Measurements from ENCODE around the gene NR1I2. TPM values are rescaled to one million over a fixed set of nuclear protein-coding genes. Genes with fewer than 3 reads are reported as not detected.

NR1I2 gene
- polyA plus RNA-seq, 4 donors, result 0.54 to 0.87 (median 0.65) TPM

- peak in 1 of 4 donors; percentile 22 for DNase-seq (ENCODE audit: low read depth in 4 of 4, low spot score in 3 of 4)
These were observed 3.1 kb upstream of the NR1I2 start for GRCh38 chr3:119778811-119779210.

GRCh38 chr3:119779731-119780383 lies 2.0 kb upstream of the NR1I2 start:
- DNase-seq (ENCODE audit: low read depth in 4 of 4, low spot score in 3 of 4), result no peak

- DNase-seq (ENCODE audit: low read depth in 4 of 4, low spot score in 3 of 4), result no peak
These were observed 559 bp downstream of the NR1I2 start for GRCh38 chr3:119782460-119782859.

GRCh38 chr3:119783255-119783654 lies 1.4 kb downstream of the NR1I2 start:
- DNase-seq (ENCODE audit: low read depth in 4 of 4, low spot score in 3 of 4), result no peak

GRCh38 chr3:119783883-119784282 lies 2.0 kb downstream of the NR1I2 start:
- no peak for DNase-seq (ENCODE audit: low read depth in 4 of 4, low spot score in 3 of 4)

- DNase-seq (ENCODE audit: low read depth in 4 of 4, low spot score in 3 of 4), result no peak
These were observed 4.5 kb downstream of the NR1I2 start for GRCh38 chr3:119786409-119786808.

- no peak for DNase-seq (ENCODE audit: low read depth in 4 of 4, low spot score in 3 of 4)
These were observed 8.5 kb downstream of the NR1I2 start for GRCh38 chr3:119790369-119790768.

GRCh38 chr3:119792270-119792669 lies 10.4 kb downstream of the NR1I2 start:
- no peak for DNase-seq (ENCODE audit: low read depth in 4 of 4, low spot score in 3 of 4)

GRCh38 chr3:119794401-119794800 lies 12.5 kb downstream of the NR1I2 start:
- DNase-seq (ENCODE audit: low read depth in 4 of 4, low spot score in 3 of 4), result no peak

- no peak for DNase-seq (ENCODE audit: low read depth in 4 of 4, low spot score in 3 of 4)
These were observed 13.2 kb downstream of the NR1I2 start for GRCh38 chr3:119794971-119795612.

GRCh38 chr3:119795849-119796248 lies 13.9 kb downstream of the NR1I2 start:
- DNase-seq (ENCODE audit: low read depth in 4 of 4, low spot score in 3 of 4), result no peak

GRCh38 chr3:119796368-119796767 lies 14.5 kb downstream of the NR1I2 start:
- no peak for DNase-seq (ENCODE audit: low read depth in 4 of 4, low spot score in 3 of 4)

GRCh38 chr3:119796785-119797184 lies 14.9 kb downstream of the NR1I2 start:
- DNase-seq (ENCODE audit: low read depth in 4 of 4, low spot score in 3 of 4), result no peak

GRCh38 chr3:119800844-119801243 lies 18.9 kb downstream of the NR1I2 start:
- no peak for DNase-seq (ENCODE audit: low read depth in 4 of 4, low spot score in 3 of 4)

- DNase-seq (ENCODE audit: low read depth in 4 of 4, low spot score in 3 of 4), result no peak
These were observed 26.3 kb downstream of the NR1I2 start for GRCh38 chr3:119808244-119808643.

GRCh38 chr3:119808843-119809242 lies 26.9 kb downstream of the NR1I2 start:
- no peak for DNase-seq (ENCODE audit: low read depth in 4 of 4, low spot score in 3 of 4)

GRCh38 chr3:119809249-119810017 lies 27.5 kb downstream of the NR1I2 start:
- no peak for DNase-seq (ENCODE audit: low read depth in 4 of 4, low spot score in 3 of 4)

- DNase-seq (ENCODE audit: low read depth in 4 of 4, low spot score in 3 of 4), result peak in 1 of 4 donors; percentile 26
These were observed 28.1 kb downstream of the NR1I2 start for GRCh38 chr3:119810018-119810435.

GRCh38 chr3:119812491-119813058 lies 30.7 kb downstream of the NR1I2 start:
- DNase-seq (ENCODE audit: low read depth in 4 of 4, low spot score in 3 of 4), result no peak

GRCh38 chr3:119815716-119816115 lies 33.8 kb downstream of the NR1I2 start:
- DNase-seq (ENCODE audit: low read depth in 4 of 4, low spot score in 3 of 4), result no peak

- no peak for DNase-seq (ENCODE audit: low read depth in 4 of 4, low spot score in 3 of 4)
These were observed 35.2 kb downstream of the NR1I2 start for GRCh38 chr3:119817071-119817470.

Data from right renal pelvis (tissue), 4 donors.